CD4-positive, alpha-beta T cell treated with Interferon gamma for 1 hour (primary cell): ENCODE results near the gene FAM25C.
"Not testable (repeated sequence)": the region's sequence is repeated elsewhere in the genome, so short reads cannot be mapped to it uniquely, and the experiment has no call there.

Source experiments
- DNase-seq: peaks from one replicate; pipeline ENCODE4 v3.0.0-alpha.2; 2020

Gene FAM25C

DNA sequence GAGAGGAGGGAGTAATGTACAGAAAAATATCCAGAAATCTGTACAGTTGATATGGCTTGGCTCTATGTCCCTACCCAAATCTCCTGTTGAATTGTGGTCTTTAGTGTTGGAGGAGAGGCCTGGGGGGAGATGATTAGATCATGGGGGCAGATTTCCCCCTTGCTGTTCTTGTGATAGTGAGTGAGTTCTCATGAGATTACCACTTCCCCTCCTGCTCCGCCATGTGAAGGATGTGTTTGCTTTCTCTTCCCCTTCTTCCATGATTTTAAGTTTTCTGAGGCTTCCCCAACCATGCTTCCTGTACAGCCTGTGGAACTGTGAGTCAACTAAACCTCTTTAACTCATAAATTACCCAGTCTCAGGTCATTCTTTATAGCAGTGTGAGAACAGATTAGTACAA lies 52.2 kb downstream of the FAM25C start:
- not testable (repeated sequence) for DNase-seq
